ENCODE results near the gene TANC1.

The TANC1 gene

DNA sequence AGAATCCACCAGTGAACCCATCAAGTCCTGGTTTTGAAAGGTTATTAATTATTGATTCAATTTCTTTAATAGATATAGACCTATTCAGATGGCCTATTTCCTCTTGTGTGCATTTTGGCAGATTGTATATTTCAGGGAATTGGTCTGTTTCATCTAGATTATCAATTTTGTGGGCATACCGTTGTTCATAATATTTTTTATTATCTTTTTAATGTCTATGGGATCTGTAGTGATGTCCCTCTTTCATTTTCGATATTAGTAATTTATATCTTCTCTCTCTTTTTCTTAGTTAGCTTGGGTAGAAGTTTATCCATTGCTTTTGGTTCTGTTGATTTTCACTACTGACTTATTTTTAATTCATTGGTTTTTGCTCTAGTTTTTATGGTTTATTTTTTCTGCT lies 39.9 kb upstream of the TANC1 start:
- no peak for DNase-seq (ENCODE audit: low read depth)
- TF ChIP-seq, protein P1, sequence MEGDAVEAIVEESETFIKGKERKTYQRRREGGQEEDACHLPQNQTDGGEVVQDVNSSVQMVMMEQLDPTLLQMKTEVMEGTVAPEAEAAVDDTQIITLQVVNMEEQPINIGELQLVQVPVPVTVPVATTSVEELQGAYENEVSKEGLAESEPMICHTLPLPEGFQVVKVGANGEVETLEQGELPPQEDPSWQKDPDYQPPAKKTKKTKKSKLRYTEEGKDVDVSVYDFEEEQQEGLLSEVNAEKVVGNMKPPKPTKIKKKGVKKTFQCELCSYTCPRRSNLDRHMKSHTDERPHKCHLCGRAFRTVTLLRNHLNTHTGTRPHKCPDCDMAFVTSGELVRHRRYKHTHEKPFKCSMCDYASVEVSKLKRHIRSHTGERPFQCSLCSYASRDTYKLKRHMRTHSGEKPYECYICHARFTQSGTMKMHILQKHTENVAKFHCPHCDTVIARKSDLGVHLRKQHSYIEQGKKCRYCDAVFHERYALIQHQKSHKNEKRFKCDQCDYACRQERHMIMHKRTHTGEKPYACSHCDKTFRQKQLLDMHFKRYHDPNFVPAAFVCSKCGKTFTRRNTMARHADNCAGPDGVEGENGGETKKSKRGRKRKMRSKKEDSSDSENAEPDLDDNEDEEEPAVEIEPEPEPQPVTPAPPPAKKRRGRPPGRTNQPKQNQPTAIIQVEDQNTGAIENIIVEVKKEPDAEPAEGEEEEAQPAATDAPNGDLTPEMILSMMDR (IDR thresholded peaks at IDR 0.05; ENCODE audit: low read length, missing control alignments) = no peak
- no peak overlapping the region for H3K4me3 ChIP-seq (replicated peaks; ENCODE audit: low read depth, low read length)

DNA sequence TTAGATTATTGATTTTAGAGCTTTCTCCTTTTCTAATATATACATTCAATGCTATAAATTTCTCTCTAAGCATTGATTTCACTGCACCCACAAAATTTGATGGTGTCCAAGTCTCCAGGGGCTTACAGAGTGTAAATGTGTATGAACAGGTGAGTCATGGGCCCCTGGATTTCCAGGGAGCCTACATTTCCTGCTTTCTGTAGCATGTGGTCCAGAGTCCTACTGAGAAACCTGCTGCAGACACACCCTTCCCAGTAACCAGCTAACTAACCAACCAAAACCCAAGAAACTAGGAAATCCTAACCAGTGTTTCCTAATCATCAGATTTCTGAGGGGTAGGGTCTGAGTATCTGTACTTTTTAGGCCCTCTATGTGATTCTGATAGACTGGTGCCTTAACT lies 39.5 kb upstream of the TANC1 start:
- no peak for DNase-seq (ENCODE audit: low read depth)
- no peak overlapping the region for H3K4me3 ChIP-seq (replicated peaks; ENCODE audit: low read depth, low read length)

DNA sequence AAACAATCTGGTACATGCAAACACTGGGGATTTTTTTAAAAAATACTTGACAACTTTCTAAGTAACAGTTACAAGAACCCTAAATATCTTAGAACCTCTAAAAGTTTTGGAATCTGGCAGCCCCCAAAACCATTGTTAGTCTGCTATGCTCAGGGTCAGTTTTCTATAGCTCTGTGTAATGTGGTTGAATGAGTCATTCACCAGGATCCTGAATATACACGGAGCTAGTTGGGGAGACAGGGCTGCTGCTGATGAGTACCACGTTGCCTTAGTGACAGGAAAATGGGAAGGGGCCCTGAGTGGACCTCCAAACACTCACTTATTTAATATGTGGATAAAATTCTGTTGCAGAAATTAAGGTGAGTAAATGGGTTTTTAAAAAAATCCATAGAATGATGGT lies 36.9 kb upstream of the TANC1 start:
- DNase-seq (ENCODE audit: low read depth) = peak; percentile 71
- H3K4me3 ChIP-seq (replicated peaks; ENCODE audit: low read depth, low read length) = no peak overlapping the region
- TF ChIP-seq, protein P1 (IDR thresholded peaks at IDR 0.05; ENCODE audit: low read length, missing control alignments) = no peak

More for the DNA sequence above, 39.5 kb upstream of the TANC1 start:
- TF ChIP-seq, protein P1 (IDR thresholded peaks at IDR 0.05; ENCODE audit: low read length, missing control alignments) = no peak

DNA sequence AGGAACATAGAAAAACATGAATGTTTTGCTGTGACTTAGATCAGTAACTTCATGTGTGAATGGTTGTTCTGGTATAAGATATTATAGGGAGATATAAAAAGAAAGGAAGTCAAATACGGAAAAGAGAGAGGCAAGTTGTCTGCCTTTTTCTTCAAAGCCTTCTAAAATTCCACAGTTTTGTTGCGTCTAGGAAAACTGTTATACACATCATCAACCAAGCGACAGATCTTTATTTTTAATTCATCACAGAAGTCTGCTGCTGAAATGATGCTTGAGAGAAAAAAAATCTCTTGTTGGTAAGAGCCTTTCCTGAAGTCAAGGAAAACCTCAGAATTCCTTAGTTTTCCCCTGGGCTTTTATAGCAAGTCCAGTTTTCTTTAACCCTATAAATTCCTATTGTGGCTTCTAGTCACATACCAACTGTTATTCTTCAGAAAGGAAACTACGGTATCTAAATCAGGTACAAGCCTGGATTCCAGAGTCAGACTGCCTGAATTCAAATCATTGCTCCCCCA lies 36.3 kb upstream of the TANC1 start:
- peak; percentile 55 for DNase-seq (ENCODE audit: low read depth)
- no peak overlapping the region for H3K4me3 ChIP-seq (replicated peaks; ENCODE audit: low read depth, low read length)
- TF ChIP-seq, protein P1 (IDR thresholded peaks at IDR 0.05; ENCODE audit: low read length, missing control alignments) = no peak

DNA sequence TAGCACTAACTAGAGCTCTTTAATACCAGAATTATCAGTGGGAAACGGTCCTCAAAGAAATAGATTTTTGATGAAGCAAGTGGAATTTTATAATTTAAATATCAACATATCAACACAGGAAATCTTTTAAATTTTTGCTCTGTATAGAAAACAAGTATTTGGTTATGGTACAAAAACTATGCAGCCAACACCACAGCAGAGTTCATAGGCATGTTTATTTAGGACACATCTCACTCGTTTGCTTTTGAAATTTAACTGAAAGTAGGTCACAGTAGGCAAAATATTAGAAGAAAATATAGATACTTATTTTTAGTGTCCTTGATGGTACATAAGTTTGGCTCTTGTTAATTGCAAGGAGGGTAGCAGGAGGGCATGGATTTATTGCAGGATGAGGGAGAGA lies 34.3 kb upstream of the TANC1 start:
- TF ChIP-seq, protein P1 (IDR thresholded peaks at IDR 0.05; ENCODE audit: low read length, missing control alignments) = no peak
- no peak overlapping the region for H3K4me3 ChIP-seq (replicated peaks; ENCODE audit: low read depth, low read length)
- no peak for DNase-seq (ENCODE audit: low read depth)

DNA sequence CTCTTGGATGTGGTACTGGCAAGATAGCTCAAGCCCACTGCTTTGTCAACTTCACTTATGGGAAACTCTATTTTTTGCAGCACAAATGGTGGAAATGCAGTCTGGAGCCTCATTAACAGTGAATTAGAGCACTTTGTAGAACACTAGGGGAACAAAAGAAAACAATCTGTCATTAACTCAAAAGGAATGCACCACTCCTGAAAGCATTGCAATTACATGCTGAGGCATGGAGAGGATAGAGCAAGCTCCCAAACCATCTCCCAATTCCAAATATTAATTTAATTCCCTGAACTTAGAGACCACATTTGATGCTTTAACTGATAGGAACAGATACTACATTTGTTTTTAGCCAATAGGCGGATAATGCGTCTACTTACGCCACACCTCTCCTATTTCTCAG lies 32.8 kb upstream of the TANC1 start:
- no peak for DNase-seq (ENCODE audit: low read depth)
- H3K4me3 ChIP-seq (replicated peaks; ENCODE audit: low read depth, low read length) = no peak overlapping the region
- TF ChIP-seq, protein P1 (IDR thresholded peaks at IDR 0.05; ENCODE audit: low read length, missing control alignments) = no peak

DNA sequence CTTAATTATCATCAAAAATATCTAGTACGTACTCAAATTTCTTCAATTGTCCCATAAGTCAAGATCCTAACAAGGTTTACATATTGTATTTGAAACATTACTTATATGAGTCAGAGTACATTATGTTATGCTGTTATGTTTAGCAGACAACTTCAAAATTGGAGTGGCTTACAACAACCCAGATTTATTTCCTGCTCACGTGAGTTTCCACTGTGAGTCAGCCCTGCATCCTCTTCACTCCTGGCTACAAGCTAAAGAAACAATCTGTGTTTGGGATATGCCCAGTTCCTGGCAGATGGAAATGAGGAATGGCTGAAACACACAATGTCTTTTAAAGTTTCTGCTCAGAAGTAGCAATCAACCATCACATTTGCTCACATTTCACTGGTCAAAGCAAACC lies 31.5 kb upstream of the TANC1 start:
- peak; percentile 96 for DNase-seq (ENCODE audit: low read depth)

More for the DNA sequence above, 31.5 kb upstream of the TANC1 start:
- no peak overlapping the region for H3K4me3 ChIP-seq (replicated peaks; ENCODE audit: low read depth, low read length)
- TF ChIP-seq, protein P1 (IDR thresholded peaks at IDR 0.05; ENCODE audit: low read length, missing control alignments) = no peak
